HG03039 (cell line): Measurements from ENCODE around the gene KIAA1586.

Experiments
- ATAC-seq: cut with Tn5 transposase; IDR thresholded peaks from one replicate; pipeline ENCODE4 v1.9.1; 2021; ENCODE audit warnings: mild to moderate bottlenecking, moderate library complexity; ENCODE audit not compliant: unreplicated experiment

KIAA1586 gene

DNA sequence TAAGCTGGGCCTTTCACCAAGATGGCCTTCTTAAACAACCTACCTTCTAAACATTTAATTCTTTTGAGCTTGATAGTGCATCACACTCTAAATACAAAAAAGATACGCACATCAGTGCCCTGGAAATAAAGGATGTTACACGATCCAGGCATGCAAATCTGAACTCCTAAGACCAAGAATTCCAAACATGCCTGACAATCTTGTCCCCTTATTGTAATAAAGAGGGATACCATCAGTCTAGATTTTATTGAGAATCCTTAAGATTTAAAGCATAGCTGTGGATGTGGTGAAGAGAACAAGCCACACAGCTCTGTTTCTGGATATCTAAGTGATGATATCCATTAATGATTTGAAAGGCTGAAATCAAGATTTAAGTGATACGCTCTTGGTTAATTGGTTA is 56.5 kb downstream of the KIAA1586 start:
- no peak for ATAC-seq

DNA sequence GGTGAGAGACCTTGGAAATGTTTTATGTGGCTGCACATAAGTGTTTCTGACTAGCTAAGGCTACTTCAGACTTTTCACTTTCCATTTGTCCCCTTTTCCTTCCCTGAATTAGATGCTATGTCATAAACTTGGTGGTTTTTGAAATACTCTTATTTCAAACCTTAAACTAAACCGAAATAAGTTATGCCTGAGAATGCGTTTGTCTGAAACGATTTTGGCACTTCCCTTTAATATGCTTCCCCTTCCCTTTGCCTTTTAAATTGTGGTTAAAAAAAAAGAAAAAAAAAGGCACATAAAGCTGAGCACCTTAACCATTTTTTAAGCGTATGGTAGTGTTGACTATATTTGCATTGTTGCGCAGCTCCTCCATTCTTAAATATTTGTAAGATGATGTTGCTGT is 57.8 kb downstream of the KIAA1586 start:
- ATAC-seq: no peak
